K562 (cell line): Measurements from ENCODE around the gene CCNL1. TPM values are rescaled to one million over a fixed set of nuclear protein-coding genes. Genes with fewer than 3 reads are reported as not detected.
A peak's percentile ranks its signal among the peaks of the same experiment; 100 is the strongest.

Experiments used
- BRCA1 ChIP-seq, 2 experiments: fragments of 450-650 bp in 1 of 2; sonication (generic) in 1 of 2; formaldehyde crosslinking in 1 of 2; IDR thresholded peaks; 2 replicates each; pipeline versions ENCODE4 v1.5.0 to v1.6.1; 2017 to 2020; ENCODE audit warnings: mild to moderate bottlenecking in 1 of 2, missing genetic modification reagents in 1 of 2
- CREM ChIP-seq: IDR thresholded peaks from 2 replicates; pipeline ENCODE4 v1.6.1; 2014; ENCODE audit warnings: antibody characterized with exemption, low read depth
- E2F3 ChIP-seq: fragments of 250-450 bp; sonication (Bioruptor Pico); IDR thresholded peaks from 2 replicates; pipeline ENCODE4 v1.4.0; 2020; ENCODE audit warnings: mild to moderate bottlenecking
- GABPB2 ChIP-seq: fragments of 250-450 bp; sonication (Bioruptor Pico); conservative IDR thresholded peaks from 2 replicates; pipeline ENCODE4 v1.5.1; 2021; ENCODE audit warnings: mild to moderate bottlenecking
- HMG20B ChIP-seq: fragments of 250-450 bp; sonication (Bioruptor Pico); IDR thresholded peaks from 2 replicates; pipeline ENCODE4 v1.5.0; 2021; ENCODE audit warnings: mild to moderate bottlenecking
- ILK ChIP-seq: fragments of 450-650 bp; IDR thresholded peaks from 2 replicates; pipeline ENCODE4 v1.6.1; 2016; ENCODE audit warnings: missing genetic modification characterization, low read depth, mild to moderate bottlenecking, missing compliant biosample characterization, moderate library complexity, borderline replicate concordance
- MAFK ChIP-seq: IDR thresholded peaks from 2 replicates; pipeline ENCODE4 v1.6.1; 2011; ENCODE audit warnings: low read length, improper control_type of control experiment
- MBD2 ChIP-seq: sonication (generic); IDR thresholded peaks from 2 replicates; pipeline ENCODE4 v1.6.1; 2016; ENCODE audit warnings: low read depth, borderline replicate concordance
- TEAD1 ChIP-seq, 2 experiments: fragments of 450-650 bp in 1 of 2; sonication (generic) in 1 of 2; formaldehyde crosslinking; IDR thresholded peaks; 2 replicates each; pipeline versions ENCODE4 v1.4.0 to v1.8.0; 2020 to 2022; ENCODE audit warnings: mild to moderate bottlenecking in 2 of 2, missing genetic modification reagents in 1 of 2
- ZNF551 ChIP-seq: fragments of 250-450 bp; sonication (Bioruptor Pico); IDR thresholded peaks from 2 replicates; pipeline ENCODE4 v1.5.0; 2021; ENCODE audit warnings: mild to moderate bottlenecking, moderate library complexity
- ZNF699 ChIP-seq: fragments of 250-450 bp; sonication (Bioruptor Pico); IDR thresholded peaks from 2 replicates; pipeline ENCODE4 v1.8.0; 2021; ENCODE audit warnings: mild to moderate bottlenecking, moderate library complexity; ENCODE audit not compliant: insufficient replicate concordance
- polyA plus RNA-seq, 8 experiments: library from polyadenylated mRNA; depleted of rRNA in 4 of 8; stranded (reverse) in 5 of 8; unstranded in 3 of 8; fragments of >200 nt; fragmentation: Nextera tagmentation in 2 of 8; fragmentation: Illumina TruSeq in 1 of 8; extraction: Ambion mirVana in 2 of 8; extraction: Trizol in 1 of 8; gene quantifications; 2 replicates each; pipeline versions ENCODE4 v1.2.1 to v1.2.3, GENCODE V29; 2011 to 2014; ENCODE audit warnings: inconsistent platforms in 1 of 8, missing spikeins in 1 of 8
- total RNA-seq, 7 experiments: library from RNA; depleted of rRNA in 6 of 7; stranded (reverse); fragments of >200 nt in 6 of 7; fragmentation: Illumina TruSeq in 2 of 7; extraction: Trizol in 2 of 7; gene quantifications; 2 replicates each; pipeline versions ENCODE4 v1.2.1 to v1.2.3, GENCODE V29; 2011 to 2021; ENCODE audit warnings: low replicate concordance in 1 of 7
- TF ChIP-seq, protein P1 (sequence below): fragments of 450-650 bp; IDR thresholded peaks from one replicate; pipeline ENCODE4 v1.6.1; 2018; ENCODE audit warnings: mild to moderate bottlenecking, moderate library complexity; ENCODE audit not compliant: partially characterized antibody
- TF ChIP-seq, protein P2 (sequence below), 2 experiments: fragments of 450-650 bp; IDR thresholded peaks; 2 replicates each; pipeline ENCODE4 v1.6.1; 2016; ENCODE audit warnings: mild to moderate bottlenecking in 2 of 2, borderline replicate concordance in 1 of 2, low read depth in 1 of 2, moderate library complexity in 1 of 2
- TF ChIP-seq, protein P3 (sequence below), 2 experiments: fragments of 450-650 bp in 1 of 2; sonication (generic) in 1 of 2; formaldehyde crosslinking; conservative IDR thresholded peaks; 2 replicates each; pipeline versions ENCODE4 v1.4.0 to v1.8.1; 2020 to 2022; ENCODE audit warnings: mild to moderate bottlenecking in 1 of 2, missing genetic modification reagents in 1 of 2

CCNL1 gene
- total and polyA plus RNA-seq, 9 of the 15 experiments (the other 6 are each of a cell fraction or from before 2014, with no cell fraction given): 16.1 to 186 (median 132) TPM

DNA sequence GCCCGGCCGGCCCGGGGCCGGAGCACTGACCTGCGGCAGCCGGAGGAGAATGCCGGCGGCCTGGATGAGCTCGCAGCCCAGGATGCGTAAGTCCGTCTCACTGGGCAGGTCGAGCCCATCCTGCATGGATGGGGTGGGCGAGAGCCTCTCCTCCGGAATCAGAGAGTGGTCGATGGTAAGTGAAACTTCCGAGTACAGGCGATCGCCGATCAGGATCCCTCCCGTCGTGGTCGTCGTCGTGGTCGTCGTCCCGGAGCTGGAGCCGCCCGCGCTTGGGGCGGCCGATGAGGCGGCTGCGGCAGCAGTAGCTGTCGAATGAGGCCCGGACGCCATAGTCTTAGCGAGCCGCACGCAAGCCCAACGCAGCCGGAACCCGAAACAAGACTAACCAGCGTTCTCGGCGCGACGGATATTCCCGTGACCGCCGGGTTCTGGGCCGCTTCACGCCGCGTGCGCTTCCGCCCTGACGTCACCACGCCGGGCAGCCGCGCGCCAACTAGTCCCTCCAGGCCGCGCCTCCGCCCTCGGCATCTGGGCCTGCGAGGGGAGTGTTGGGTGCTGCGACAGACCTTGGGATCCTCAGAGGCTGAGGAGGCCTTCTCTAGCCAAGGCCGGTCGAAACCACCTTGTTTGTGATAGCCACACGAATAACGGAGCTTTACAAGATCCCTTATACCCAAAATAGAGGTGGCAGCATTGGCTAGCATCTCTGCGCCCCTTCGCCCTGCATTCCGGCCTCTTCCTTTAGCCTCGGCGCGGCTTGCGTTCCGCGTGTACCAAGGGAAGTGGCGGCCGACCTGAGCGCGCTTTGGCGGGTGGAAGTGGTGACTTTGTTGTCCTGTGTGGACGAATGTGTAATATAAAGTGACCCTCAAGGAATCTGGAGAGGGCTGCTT is at the start of gene CCNL1 (continued):
- TF ChIP-seq, protein P1, sequence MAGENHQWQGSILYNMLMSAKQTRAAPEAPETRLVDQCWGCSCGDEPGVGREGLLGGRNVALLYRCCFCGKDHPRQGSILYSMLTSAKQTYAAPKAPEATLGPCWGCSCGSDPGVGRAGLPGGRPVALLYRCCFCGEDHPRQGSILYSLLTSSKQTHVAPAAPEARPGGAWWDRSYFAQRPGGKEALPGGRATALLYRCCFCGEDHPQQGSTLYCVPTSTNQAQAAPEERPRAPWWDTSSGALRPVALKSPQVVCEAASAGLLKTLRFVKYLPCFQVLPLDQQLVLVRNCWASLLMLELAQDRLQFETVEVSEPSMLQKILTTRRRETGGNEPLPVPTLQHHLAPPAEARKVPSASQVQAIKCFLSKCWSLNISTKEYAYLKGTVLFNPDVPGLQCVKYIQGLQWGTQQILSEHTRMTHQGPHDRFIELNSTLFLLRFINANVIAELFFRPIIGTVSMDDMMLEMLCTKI: no peak
- TF ChIP-seq GABPB2 (no peak), ZNF551 (CRISPR knock-in tag) (no peak), BRCA1 (IDR thresholded peaks at IDR 0.05) (no peak), BRCA1 (CRISPR knock-in tag; IDR thresholded peaks at IDR 0.05) (no peak), CREM (peak; percentile 99), HMG20B (CRISPR knock-in tag) (no peak), MAFK (no peak), MBD2 (peak; percentile 91), ILK (tag) (no peak), ZNF699 (CRISPR knock-in tag) (no peak), TEAD1 (CRISPR knock-in tag; IDR thresholded peaks at IDR 0.05) (peak; percentile 81 to 98), E2F3 (CRISPR knock-in tag) (peak; percentile 58)
- TF ChIP-seq, protein P2, sequence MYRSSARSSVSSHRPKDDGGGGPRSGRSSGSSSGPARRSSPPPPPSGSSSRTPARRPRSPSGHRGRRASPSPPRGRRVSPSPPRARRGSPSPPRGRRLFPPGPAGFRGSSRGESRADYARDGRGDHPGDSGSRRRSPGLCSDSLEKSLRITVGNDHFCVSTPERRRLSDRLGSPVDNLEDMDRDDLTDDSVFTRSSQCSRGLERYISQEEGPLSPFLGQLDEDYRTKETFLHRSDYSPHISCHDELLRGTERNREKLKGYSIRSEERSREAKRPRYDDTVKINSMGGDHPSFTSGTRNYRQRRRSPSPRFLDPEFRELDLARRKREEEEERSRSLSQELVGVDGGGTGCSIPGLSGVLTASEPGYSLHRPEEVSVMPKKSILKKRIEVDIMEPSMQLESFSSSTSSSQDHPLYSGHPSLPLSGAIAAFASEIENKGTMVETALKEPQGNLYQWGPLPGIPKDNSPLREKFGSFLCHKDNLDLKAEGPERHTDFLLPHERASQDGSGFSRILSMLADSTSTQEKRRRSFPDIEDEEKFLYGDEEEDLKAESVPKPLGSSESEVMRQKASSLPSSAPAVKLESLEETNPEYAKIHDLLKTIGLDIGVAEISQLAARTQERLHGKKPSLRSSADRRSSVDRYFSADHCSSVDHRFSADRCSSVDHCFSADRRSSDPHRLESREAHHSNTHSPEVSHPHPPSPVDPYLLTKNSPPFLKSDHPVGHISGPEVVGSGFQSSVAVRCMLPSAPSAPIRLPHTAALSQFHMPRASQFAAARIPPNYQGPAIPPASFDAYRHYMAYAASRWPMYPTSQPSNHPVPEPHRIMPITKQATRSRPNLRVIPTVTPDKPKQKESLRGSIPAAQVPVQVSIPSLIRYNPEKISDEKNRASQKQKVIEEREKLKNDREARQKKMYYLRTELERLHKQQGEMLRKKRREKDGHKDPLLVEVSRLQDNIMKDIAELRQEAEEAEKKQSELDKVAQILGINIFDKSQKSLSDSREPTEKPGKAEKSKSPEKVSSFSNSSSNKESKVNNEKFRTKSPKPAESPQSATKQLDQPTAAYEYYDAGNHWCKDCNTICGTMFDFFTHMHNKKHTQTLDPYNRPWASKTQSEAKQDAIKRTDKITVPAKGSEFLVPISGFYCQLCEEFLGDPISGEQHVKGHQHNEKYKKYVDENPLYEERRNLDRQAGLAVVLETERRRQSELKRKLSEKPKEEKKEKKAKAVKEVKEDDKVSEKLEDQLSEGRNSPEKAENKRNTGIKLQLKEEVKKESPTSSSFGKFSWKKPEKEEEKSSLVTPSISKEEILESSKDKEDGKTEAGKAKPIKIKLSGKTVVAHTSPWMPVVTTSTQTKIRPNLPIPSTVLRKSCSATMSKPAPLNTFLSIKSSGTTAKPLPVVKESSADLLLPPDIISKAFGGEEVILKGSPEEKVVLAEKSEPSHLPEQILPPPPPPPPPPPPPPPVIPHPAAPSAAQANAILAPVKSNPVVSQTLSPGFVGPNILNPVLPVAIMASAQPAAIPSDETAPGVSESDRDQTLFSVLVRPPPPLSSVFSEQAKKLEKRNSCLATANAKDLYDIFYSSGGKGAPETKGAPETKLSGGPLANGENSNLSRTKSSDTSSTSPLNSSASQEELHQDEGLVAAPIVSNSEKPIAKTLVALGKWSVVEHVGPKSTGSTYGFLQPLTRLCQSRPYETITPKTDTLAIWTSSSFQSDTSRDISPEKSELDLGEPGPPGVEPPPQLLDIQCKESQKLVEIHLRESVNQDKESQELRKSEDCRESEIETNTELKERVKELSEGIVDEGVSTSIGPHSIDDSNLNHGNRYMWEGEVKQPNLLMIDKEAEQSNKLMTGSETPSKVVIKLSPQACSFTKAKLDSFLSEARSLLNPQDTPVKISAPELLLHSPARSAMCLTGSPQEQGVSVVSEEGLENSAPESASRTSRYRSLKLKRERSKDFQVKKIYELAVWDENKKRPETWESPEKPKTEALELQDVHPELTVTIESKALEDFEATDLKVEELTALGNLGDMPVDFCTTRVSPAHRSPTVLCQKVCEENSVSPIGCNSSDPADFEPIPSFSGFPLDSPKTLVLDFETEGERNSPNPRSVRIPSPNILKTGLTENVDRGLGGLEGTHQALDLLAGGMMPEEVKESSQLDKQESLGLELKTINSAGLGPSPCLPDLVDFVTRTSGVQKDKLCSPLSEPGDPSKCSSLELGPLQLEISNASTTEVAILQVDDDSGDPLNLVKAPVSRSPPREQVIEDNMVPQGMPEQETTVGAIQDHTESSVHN (IDR thresholded peaks at IDR 0.05; ENCODE audit: borderline replicate concordance in 1 of 2, low read depth in 1 of 2): 0 out of 4 replicates have a peak, but pooled peaks of 1 of the 2 experiments have one; percentile 20
- TF ChIP-seq, protein P3, sequence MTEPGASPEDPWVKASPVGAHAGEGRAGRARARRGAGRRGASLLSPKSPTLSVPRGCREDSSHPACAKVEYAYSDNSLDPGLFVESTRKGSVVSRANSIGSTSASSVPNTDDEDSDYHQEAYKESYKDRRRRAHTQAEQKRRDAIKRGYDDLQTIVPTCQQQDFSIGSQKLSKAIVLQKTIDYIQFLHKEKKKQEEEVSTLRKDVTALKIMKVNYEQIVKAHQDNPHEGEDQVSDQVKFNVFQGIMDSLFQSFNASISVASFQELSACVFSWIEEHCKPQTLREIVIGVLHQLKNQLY (CRISPR knock-in tag; conservative IDR thresholded peaks at IDR 0.05): peak; percentile 51 to 78; a peak in 1 of 4 replicates
